HPDE6-E6E7 (cell line): Measurements from ENCODE around the gene IMPA2.
"Not testable (repeated sequence)": the region's sequence is repeated elsewhere in the genome, so short reads cannot be mapped to it uniquely, and the experiment has no call there.

Experiments
- DNase-seq: peaks from one replicate; pipeline ENCODE4 v3.0.0; 2011; ENCODE audit warnings: missing footprints; ENCODE audit errors: extremely low spot score

Gene IMPA2

DNA sequence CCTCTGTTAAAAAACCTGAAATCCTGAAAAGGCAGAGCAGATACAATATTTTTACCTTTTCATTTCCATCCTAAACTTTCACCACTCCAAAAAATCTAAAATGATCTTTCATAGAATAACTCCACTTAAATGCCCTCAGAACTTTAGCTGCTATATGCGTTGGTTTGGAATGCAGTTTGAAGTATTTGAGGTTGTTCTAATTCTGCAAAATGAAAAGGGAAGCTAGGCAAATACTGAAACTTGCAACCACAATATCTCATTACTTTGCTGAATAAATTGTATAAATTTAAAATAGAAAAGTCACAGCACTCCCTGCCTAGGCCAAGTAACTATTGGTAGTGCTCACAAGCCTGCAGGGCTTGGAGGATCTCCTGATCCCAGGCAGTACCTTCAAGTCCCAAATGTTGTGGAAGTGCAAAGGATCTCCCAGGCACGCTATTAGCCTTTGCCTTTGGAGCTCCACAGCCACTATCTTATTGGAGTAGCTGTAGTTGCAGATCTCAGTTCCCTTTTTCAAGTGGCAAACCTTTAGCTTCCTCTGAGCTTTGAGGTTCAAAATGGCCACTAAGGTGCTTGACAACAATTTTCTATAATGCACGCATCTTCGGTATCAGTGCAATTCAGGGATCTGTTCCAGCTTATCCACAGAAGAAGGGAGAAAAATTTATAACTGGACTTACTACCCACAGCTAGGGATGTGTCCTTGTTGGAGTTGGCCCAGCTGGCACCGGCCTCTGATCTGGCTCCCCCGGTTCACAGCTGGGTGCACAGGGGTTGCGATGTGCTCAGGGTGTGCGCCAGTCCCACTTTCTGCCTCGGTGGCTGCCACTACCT lies 68.9 kb downstream of the IMPA2 start:
- DNase-seq = no peak

- no peak for DNase-seq
These were observed 71.6 kb downstream of the IMPA2 start for GRCh38 chr18:12052866-12053265.

- DNase-seq = no peak
These were observed 72.0 kb downstream of the IMPA2 start for GRCh38 chr18:12053289-12053688.

DNA sequence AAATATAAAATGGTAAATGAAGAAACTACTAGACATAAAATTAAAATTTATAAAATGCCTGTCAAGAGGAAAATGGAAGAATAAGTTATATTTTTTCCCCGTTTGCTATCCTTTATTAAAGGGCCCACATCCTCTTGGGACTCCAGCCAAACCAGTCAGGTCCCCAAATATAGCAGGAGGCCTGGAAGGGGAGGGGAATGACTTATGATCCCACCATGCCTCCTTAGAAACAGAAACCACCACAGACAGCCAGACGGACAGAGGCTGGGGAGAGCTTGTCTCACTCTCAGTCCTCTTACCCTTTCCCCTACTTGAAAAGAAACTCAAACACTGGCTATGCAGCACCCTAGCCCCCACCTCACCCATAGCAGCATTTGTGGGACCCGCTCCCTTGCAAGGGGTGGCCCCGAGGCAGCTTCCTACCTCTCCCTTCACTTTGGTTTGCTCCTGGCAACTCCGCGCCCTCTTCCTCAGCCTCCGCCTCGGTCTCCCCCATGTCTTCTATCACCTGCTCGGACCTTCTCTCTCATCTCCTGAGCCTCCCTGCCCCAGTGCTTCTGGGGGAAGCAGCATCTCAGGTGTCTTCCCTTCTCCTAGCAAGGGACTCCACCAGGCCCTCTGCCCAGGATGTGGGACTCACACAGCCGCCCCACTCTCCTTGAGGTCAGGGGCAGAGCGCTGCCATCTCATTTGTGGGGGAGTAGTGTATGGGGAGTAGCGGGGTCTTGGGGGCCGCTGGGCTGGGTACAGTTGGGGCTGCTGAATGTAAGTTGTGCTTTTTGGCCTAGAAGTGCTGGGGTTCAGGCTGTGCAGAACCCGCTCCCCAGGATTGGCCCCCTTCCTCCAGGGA lies 75.0 kb downstream of the IMPA2 start:
- no peak for DNase-seq

GRCh38 chr18:12056884-12057402 lies 75.6 kb downstream of the IMPA2 start:
- no peak for DNase-seq

DNA sequence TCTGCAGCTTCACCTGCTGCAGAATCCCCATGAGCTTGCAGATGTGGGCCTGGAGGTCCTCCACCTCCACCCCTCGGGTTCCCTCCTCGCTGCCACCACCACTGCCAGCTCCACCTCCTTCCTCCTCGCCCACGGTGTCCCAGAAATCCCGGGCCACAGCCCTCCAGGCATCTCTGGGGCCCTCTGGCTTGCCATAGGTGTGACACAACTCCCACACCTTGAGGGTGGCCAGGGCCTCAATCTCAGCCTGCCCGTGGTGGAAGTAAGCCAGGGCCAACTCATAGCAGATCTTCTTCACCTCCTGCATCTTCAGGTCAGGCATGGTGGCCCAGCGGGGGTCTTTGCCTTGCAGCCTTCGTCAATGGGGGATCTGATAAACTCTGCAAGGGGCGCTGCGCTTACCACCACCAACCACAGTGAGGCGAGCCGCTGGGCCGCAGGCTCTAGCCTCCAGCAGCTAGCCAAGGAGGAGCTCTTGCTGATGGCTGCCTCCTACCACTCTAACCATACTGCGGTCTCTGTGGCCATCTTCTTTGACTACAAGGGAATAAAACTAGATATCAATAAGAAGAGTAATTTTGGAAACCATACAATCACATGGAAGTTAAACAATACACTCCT lies 76.2 kb downstream of the IMPA2 start:
- DNase-seq = no peak

DNA sequence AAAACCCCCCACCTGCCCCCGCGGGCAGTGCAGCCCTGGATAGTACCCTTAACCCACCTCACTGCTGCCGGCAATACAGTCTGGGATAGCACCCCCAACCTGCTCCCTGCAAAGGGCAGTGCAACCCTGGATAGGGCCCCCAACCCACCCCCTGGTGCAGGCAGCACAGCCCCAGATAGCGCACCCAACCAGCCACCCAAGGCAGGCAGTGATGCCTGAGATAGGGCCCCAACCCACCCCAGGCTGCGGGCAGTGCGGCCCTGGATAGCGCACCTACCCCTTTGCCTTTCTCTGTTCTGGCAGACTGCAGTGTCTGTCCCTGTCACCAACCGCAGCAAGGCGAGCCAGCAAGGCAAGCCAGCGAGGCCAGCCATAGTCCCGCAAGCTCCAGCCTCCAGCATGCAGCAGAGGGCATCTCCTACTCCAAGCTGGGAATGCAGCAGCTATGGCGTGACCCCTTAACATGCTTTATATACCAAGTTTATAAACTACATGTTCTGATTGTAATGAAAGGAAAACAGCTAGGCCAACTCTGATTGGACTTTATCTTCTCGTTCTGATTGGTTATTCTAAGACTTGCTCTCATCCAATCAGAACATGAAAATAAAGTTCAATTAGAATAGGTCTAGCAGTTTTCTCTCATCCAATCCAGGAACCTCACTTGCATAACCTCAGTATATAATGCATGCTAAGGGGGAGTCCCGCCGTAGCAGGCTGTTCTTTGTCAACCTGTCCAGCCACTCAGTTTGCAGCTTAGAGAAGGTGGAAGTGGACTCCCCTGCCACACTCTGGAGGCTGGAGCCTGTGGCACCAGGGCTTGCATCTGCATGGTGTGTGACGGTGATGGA lies 78.3 kb downstream of the IMPA2 start:
- no peak for DNase-seq

- peak; percentile 34 for DNase-seq
These were observed 79.0 kb downstream of the IMPA2 start for GRCh38 chr18:12060182-12060870.

- no peak for DNase-seq
These were observed 80.4 kb downstream of the IMPA2 start for GRCh38 chr18:12061685-12062084.

GRCh38 chr18:12062974-12063373 lies 81.7 kb downstream of the IMPA2 start:
- DNase-seq = no peak

DNA sequence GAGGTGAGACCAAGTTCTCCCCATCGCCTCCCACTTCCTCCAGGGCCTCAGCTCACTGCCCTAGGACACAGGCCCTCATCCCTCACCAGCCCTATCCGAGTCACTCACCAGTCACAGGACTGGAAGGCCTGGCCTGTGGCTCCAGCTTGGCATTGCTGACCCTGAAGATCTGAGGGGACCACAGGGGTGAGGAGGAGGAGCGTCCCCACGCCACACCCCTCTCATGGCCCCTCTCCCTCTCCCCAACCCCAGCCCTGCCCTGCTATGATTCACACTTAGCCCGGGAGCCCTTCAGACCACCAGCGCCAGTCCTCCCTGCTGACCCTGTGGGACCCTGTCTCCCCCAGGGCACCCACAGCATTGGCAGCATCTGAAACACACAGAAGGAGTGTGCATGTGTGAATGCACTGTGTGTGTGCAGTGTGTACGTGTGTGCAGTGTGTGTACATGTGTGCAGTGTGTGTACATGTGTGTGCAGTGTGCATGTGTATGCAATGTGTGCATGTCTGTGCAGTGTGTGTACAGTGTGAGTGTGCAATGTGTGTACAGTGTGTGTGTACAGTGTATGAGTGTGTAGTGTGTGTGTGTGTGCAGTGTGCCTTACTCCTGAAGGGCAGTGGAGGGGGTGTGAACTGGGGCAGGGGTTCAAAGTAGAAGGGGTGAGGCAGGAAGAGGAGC lies 82.9 kb downstream of the IMPA2 start:
- no peak for DNase-seq

GRCh38 chr18:12065397-12065796 lies 84.1 kb downstream of the IMPA2 start:
- no peak for DNase-seq

GRCh38 chr18:12066910-12067511 lies 85.7 kb downstream of the IMPA2 start:
- no peak for DNase-seq

GRCh38 chr18:12067671-12068070 lies 86.4 kb downstream of the IMPA2 start:
- DNase-seq = no peak

DNA sequence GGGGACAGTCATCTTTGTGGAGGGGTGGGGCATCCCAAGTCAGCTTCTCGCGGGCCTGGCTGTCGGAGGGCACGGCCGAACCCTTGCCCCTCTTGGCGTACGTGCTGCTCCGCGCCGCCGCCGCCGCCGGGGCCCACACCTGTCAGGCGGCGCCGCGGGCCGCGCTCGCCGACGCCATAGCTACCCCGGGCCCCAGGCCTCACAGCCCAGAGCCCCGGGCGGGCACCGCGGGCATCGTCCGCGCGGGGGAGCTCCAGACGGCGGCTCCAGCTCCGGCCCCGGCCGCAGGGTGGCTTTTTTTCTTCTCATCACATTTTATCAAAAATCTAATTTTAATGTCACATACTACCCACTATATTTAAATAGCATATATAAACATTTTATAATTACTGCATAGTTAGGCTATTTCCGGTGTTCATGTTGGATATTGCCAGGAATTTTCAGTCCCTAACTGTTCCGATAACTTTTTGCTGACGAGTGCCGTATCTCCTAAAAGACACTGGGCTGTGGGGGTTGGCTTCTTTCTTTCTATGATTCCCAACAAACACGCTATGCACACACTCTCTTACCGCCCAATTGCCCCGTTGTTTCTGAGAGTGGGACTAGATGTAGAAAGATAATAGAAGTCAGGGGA lies 87.1 kb downstream of the IMPA2 start:
- not testable (repeated sequence) for DNase-seq

GRCh38 chr18:12068950-12069320 lies 87.6 kb downstream of the IMPA2 start:
- no peak for DNase-seq

GRCh38 chr18:12071066-12071465 lies 89.8 kb downstream of the IMPA2 start:
- DNase-seq = not testable (repeated sequence)

GRCh38 chr18:12072996-12073395 lies 91.7 kb downstream of the IMPA2 start:
- no peak for DNase-seq

DNA sequence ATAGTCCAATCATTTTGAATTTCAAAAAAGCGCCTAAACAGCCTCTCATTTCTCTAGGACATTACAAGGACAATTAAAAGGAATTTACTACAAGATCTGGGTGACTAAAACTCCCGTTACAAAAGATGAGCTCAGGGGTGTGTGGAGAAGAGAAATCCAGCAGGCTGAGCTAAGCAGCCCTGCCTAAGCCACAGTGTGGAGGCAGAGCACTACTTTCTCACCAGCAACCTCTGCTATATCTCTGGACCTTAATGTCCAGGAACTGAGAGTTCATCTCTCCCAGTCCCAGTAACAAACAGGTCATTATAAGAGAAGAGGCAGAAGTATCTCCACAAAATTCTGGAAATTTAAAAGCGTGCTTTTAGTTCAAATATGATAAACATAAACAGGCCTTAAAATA lies 93.4 kb downstream of the IMPA2 start:
- DNase-seq = no peak
